ENCODE results near the gene EFNA4.

EFNA4 gene

DNA sequence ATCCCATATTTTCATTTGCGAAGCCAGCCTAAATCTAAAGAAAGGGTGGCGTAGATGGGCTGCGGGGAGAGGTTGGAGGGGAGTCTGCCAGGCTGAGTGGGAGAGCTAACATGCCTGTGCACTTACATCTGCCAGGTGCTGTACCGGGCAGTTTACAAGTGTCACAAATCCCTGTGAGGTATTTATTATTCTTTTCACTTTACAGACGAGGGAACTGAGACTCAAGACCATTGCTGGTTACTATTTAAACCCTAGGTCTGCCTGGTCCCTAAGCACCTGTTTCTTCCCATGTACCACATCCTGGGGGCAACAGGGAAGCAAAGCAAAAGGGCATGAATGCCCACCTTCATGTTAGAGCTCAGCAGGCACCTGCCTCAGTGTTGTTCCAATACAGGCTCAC lies 44.8 kb downstream of the EFNA4 start:
- Histone ChIP-seq H3K36me3 (ENCODE audit: control insufficient read depth in 2 of 2, insufficient read depth in 1 of 2, low read length in 2 of 2) (no peaks in the 10 kb centered on the region), H3K4me1 (ENCODE audit: control insufficient read depth, insufficient read depth, low read length) (no peaks in the 10 kb centered on the region), H3K9me3 (ENCODE audit: control insufficient read depth, insufficient read depth, low read depth, low read length) (no peaks in the 10 kb centered on the region), H3K27ac (ENCODE audit: extremely low read depth, low read depth, low read length) (no peak overlapping the region), H3K4me3 (ENCODE audit: low read depth, low read length) (no peak overlapping the region)
- TF ChIP-seq ZNF791 (tag by site-specific recombination; IDR thresholded peaks at IDR 0.05) (no peak), FEZF1 (tag by site-specific recombination; IDR thresholded peaks at IDR 0.05) (no peak), ZSCAN30 (tag by site-specific recombination; IDR thresholded peaks at IDR 0.05) (no peak), SCRT1 (tag by site-specific recombination; IDR thresholded peaks at IDR 0.05; ENCODE audit: borderline replicate concordance) (no peak), ZNF830 (tag by site-specific recombination; IDR thresholded peaks at IDR 0.05; ENCODE audit: low read depth) (no peak), GLIS1 (tag by site-specific recombination; IDR thresholded peaks at IDR 0.05) (no peak), ZNF202 (tag by site-specific recombination; IDR thresholded peaks at IDR 0.05; ENCODE audit: borderline replicate concordance) (no peak), TCF7L2 (IDR thresholded peaks at IDR 0.05; ENCODE audit: borderline replicate concordance, low read depth, low read length) (no peak), ZNF558 (tag by site-specific recombination; IDR thresholded peaks at IDR 0.05) (no peak), ZNF416 (tag by site-specific recombination; IDR thresholded peaks at IDR 0.05) (no peak), ZNF501 (tag by site-specific recombination; IDR thresholded peaks at IDR 0.05) (no peak), KLF9 (tag by site-specific recombination; IDR thresholded peaks at IDR 0.05; ENCODE audit: low read depth) (no peak), ZNF623 (tag by site-specific recombination; IDR thresholded peaks at IDR 0.05) (no peak), SP2 (tag by site-specific recombination; IDR thresholded peaks at IDR 0.05) (no peak), ZNF174 (tag by site-specific recombination; IDR thresholded peaks at IDR 0.05) (no peak)
- TF ChIP-seq, protein P1, sequence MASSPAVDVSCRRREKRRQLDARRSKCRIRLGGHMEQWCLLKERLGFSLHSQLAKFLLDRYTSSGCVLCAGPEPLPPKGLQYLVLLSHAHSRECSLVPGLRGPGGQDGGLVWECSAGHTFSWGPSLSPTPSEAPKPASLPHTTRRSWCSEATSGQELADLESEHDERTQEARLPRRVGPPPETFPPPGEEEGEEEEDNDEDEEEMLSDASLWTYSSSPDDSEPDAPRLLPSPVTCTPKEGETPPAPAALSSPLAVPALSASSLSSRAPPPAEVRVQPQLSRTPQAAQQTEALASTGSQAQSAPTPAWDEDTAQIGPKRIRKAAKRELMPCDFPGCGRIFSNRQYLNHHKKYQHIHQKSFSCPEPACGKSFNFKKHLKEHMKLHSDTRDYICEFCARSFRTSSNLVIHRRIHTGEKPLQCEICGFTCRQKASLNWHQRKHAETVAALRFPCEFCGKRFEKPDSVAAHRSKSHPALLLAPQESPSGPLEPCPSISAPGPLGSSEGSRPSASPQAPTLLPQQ (tag by site-specific recombination; IDR thresholded peaks at IDR 0.05) = no peak
- TF ChIP-seq, protein P2, sequence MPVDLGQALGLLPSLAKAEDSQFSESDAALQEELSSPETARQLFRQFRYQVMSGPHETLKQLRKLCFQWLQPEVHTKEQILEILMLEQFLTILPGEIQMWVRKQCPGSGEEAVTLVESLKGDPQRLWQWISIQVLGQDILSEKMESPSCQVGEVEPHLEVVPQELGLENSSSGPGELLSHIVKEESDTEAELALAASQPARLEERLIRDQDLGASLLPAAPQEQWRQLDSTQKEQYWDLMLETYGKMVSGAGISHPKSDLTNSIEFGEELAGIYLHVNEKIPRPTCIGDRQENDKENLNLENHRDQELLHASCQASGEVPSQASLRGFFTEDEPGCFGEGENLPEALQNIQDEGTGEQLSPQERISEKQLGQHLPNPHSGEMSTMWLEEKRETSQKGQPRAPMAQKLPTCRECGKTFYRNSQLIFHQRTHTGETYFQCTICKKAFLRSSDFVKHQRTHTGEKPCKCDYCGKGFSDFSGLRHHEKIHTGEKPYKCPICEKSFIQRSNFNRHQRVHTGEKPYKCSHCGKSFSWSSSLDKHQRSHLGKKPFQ (tag by site-specific recombination; IDR thresholded peaks at IDR 0.05) = no peak
- TF ChIP-seq, protein P3, sequence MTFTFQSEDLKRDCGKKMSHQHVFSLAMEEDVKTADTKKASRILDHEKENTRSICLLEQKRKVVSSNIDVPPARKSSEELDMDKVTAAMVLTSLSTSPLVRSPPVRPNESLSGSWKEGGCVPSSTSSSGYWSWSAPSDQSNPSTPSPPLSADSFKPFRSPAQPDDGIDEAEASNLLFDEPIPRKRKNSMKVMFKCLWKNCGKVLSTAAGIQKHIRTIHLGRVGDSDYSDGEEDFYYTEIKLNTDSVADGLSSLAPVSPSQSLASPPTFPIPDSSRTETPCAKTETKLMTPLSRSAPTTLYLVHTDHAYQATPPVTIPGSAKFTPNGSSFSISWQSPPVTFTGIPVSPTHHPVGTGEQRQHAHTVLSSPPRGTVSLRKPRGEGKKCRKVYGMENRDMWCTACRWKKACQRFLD (tag by site-specific recombination; IDR thresholded peaks at IDR 0.05) = no peak
- ChIA-PET POLR2A (no interaction called here), CTCF (interaction anchor here (0.7 to 2.0 kb wide), 5 partner anchors 8 to 64 kb away, joined by 3 to 11 read pairs (median 8); partner anchors contain the start of gene KRTCAP2)

DNA sequence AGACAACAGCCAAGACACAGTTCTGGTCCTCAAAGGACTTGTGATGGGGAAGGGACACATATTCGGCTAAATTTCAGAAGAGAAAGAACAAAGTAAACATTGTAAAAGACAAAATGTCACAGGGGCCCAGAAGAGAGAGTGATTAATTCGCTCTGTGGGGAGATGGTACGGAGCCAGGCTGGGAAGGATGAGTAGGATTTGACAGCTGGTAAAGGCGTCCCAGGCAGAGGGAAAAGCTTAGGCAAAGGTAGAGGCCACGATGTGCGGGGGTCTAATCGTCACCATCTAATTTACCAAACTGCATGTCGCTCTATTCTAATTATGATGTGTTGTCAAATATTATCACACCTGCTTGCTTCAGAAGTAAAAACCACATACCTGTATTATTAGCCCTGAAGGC lies 46.8 kb downstream of the EFNA4 start:
- POLR2A ChIA-PET = no interaction called here
- H3K36me3 ChIP-seq (ENCODE audit: control insufficient read depth in 2 of 2, insufficient read depth in 1 of 2, low read length in 2 of 2) = no peaks in the 10 kb centered on the region
- no peaks in the 10 kb centered on the region for H3K9me3 ChIP-seq (ENCODE audit: control insufficient read depth, insufficient read depth, low read depth, low read length)
- no peak overlapping the region for H3K27ac ChIP-seq (ENCODE audit: extremely low read depth, low read depth, low read length)
- H3K4me3 ChIP-seq (ENCODE audit: low read depth, low read length) = no peak overlapping the region
- CTCF ChIA-PET = interaction anchor here (0.6 to 0.8 kb wide), 3 partner anchors 19 to 1449 kb away, joined by 3 read pairs; no protein-coding TSS in a partner anchor
- no peaks in the 10 kb centered on the region for H3K4me1 ChIP-seq (ENCODE audit: control insufficient read depth, insufficient read depth, low read length)
- TF ChIP-seq KLF1 (tag by site-specific recombination; IDR thresholded peaks at IDR 0.05) (no peak), ZNF175 (tag by site-specific recombination; IDR thresholded peaks at IDR 0.05) (no peak), ZNF571 (tag by site-specific recombination; IDR thresholded peaks at IDR 0.05) (no peak), YY2 (tag by site-specific recombination; IDR thresholded peaks at IDR 0.05) (no peak), ZNF521 (tag by site-specific recombination; IDR thresholded peaks at IDR 0.05) (no peak), ZNF2 (tag by site-specific recombination; IDR thresholded peaks at IDR 0.05) (no peak), ZNF221 (tag by site-specific recombination; IDR thresholded peaks at IDR 0.05; ENCODE audit: borderline replicate concordance) (no peak), ZNF561 (tag by site-specific recombination; IDR thresholded peaks at IDR 0.05; ENCODE audit: borderline replicate concordance) (no peak)
- TF ChIP-seq, protein P1 (tag by site-specific recombination; IDR thresholded peaks at IDR 0.05) = no peak
- TF ChIP-seq, protein P4, sequence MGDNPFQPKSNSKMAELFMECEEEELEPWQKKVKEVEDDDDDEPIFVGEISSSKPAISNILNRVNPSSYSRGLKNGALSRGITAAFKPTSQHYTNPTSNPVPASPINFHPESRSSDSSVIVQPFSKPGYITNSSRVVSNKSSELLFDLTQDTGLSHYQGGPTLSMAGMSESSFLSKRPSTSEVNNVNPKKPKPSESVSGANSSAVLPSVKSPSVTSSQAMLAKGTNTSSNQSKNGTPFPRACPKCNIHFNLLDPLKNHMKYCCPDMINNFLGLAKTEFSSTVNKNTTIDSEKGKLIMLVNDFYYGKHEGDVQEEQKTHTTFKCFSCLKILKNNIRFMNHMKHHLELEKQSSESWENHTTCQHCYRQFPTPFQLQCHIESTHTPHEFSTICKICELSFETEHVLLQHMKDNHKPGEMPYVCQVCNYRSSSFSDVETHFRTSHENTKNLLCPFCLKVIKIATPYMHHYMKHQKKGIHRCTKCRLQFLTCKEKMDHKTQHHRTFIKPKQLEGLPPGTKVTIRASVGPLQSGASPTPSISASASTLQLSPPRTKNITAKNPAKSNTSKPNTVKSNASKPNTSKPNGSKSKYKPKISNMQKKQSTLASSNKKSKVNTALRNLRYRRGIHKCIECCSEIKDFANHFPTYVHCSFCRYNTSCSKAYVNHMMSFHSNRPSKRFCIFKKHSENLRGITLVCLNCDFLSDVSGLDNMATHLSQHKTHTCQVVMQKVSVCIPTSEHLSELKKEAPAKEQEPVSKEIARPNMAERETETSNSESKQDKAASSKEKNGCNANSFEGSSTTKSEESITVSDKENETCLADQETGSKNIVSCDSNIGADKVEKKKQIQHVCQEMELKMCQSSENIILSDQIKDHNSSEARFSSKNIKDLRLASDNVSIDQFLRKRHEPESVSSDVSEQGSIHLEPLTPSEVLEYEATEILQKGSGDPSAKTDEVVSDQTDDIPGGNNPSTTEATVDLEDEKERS (tag by site-specific recombination; IDR thresholded peaks at IDR 0.05) = no peak
